K562 treated with DMSO at 1 percent for 24 hours (cell line): ENCODE data around the gene MYBPC3. TPM values are rescaled to one million over a fixed set of nuclear protein-coding genes. Genes with fewer than 3 reads are reported as not detected.

Source experiments
- total RNA-seq: library from RNA; unstranded; fragments of 300-600 nt; gene quantifications from 2 replicates; pipeline ENCODE4 v1.2.3, GENCODE V29; 2022; ENCODE audit warnings: low read depth; ENCODE audit not compliant: insufficient read depth

The MYBPC3 gene
- total RNA-seq: 0.07 and 0.14 TPM in 2 replicates

DNA sequence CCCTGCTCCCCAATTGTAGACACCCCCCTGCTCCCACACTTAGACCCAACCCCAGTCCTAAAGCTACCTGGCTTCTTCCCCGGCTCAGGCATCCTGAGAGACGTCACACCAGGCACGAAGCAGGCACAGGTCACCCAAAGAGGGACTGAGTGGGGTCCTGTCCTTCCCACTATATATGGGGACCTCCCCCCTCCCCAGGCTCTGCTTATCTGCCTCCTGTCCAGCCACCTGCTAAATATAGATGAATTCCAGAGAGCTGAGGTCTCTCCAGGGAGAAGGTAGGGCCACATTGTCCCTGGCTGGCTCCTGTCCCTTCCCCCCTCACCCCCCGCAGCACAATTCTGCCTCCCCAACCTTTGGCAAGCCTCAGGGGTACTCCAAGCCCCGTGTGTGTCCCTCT is at the start of gene MYBPC3:
MYBPC3 (minus strand) TSS at position 147 of the 400 bp plus-strand sequence; CDS start at position 92, 55 bp downstream.

DNA sequence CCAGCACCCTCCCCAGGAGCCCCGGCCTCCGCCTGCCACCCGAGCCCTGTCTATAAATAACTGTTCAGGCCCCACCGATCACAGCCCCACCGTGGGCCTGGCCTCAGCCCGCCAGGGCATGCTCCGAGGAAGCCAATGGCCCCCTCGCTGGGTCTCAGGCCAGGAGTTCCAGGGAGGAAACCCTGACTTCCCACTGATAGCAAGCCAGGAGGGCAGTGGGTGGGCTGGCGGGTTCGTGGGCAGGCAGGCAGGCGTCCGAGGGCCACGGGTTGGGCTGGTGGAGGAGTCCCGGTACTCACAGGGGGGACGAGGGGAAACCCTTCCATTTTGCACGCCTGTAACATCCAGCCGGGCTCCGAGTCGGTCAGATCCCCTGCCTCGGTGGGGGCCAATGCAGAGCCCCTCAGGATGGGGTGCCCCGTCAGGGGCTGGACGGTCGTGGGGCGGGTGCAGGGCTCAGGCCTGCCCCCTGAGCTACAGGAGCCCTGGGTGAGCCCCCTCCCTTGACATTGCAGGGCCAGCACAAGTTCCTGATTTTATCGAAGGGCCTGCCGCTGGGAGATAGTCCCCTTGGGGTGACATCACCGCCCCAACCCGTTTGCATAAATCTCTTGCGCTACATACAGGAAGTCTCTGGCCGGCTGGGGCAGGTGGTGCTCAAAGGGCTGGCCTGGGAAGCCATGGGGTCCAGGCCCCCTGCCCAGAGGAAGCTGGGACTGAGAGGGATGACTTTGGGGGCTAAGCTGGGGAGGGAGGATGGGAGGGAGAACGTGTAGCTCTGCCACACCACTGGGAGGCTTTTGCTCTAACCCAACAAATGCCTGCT is 25.7 kb upstream of the MYBPC3 start, which contains the start of gene SPI1:
SPI1 (minus strand) TSS at position 538 of the 826 bp plus-strand sequence; CDS start at position 344, 194 bp downstream.

Other genes with a start within 250 kb of the MYBPC3 start
- 88.9 and 92.2 TPM in 2 replicates for gene ARFGAP2, start 175.8 kb downstream of the MYBPC3 start, total RNA-seq
- gene PACSIN3, start 166.3 kb downstream of the MYBPC3 start, total RNA-seq: 8.4 and 10.3 TPM in 2 replicates
- 16.0 and 23.1 TPM in 2 replicates for gene DDB2, start 137.7 kb downstream of the MYBPC3 start, total RNA-seq
- gene ACP2, start 103.9 kb downstream of the MYBPC3 start, total RNA-seq: 44.0 and 44.2 TPM in 2 replicates
- gene NR1H3, start 94.7 kb downstream of the MYBPC3 start, total RNA-seq: 23.9 and 33.4 TPM in 2 replicates
- gene MADD, start 82.6 kb downstream of the MYBPC3 start, total RNA-seq: 68.3 and 70.5 TPM in 2 replicates
- gene SPI1, start 25.8 kb upstream of the MYBPC3 start, total RNA-seq: 97.0 and 98.7 TPM in 2 replicates
- gene SLC39A13, start 55.9 kb upstream of the MYBPC3 start, total RNA-seq: 36.8 and 37.2 TPM in 2 replicates
- gene PSMC3, start 73.7 kb upstream of the MYBPC3 start, total RNA-seq: 257 and 263 TPM in 2 replicates
- gene RAPSN, start 96.4 kb upstream of the MYBPC3 start, total RNA-seq: 1.0 TPM in 1 of 2 replicates, not detected in the other
- 25.5 and 29.4 TPM in 2 replicates for gene CELF1, start 200.4 kb upstream of the MYBPC3 start, total RNA-seq
- 148 and 158 TPM in 2 replicates for gene PTPMT1, start 212.9 kb upstream of the MYBPC3 start, total RNA-seq
- gene KBTBD4, start 226.3 kb upstream of the MYBPC3 start, total RNA-seq: 14.7 and 15.5 TPM in 2 replicates
- gene NDUFS3, start 226.4 kb upstream of the MYBPC3 start, total RNA-seq: 186 and 187 TPM in 2 replicates
- gene FAM180B, start 234.0 kb upstream of the MYBPC3 start, total RNA-seq: not detected in 2 replicates
- gene C1QTNF4, start 241.7 kb upstream of the MYBPC3 start, total RNA-seq: not detected in 2 replicates